PC-9 (cell line): Measurements from ENCODE around the gene NTM. TPM values are rescaled to one million over a fixed set of nuclear protein-coding genes. Genes with fewer than 3 reads are reported as not detected.

Source experiments
- BruUV-seq: library from RNA; stranded (reverse); fragments of 400-500 nt; replicated peaks from 2 replicates; lab custom pipeline; 2021; lab: Mats Ljungman, UMichigan
- CTCF ChIA-PET: fragments of 300-600 bp; sonication (Branson Sonifier 250); formaldehyde crosslinking; loops from one replicate; lab custom pipeline; 2022; ENCODE audit warnings: antibody characterized with exemption; lab: Charles Lee
- POLR2A ChIA-PET: fragments of 300-600 bp; sonication (Branson Sonifier 250); formaldehyde crosslinking; loops from one replicate; lab custom pipeline; 2022; ENCODE audit warnings: antibody characterized with exemption; ENCODE audit not compliant: unreplicated experiment; lab: Charles Lee
- DNase-seq, 2 experiments: peaks; one replicate each; pipeline versions ENCODE4 v3.0.0 to v3.0.0-alpha.2; 2015 to 2022; ENCODE audit warnings: mixed read lengths in 1 of 2
- H2AFZ ChIP-seq: fragments of 200-600 bp; sonication (generic); 2 replicates; pipeline ENCODE4 v1.8.1; 2017; ENCODE audit warnings: antibody characterized with exemption
- H3F3A ChIP-seq: fragments of 200-600 bp; sonication (generic); 2 replicates; pipeline ENCODE4 v1.8.1; 2017; ENCODE audit warnings: antibody characterized with exemption, mild to moderate bottlenecking, low read depth; ENCODE audit not compliant: insufficient read depth
- H3K27ac ChIP-seq: fragments of 200-600 bp; sonication (generic); 2 replicates; pipeline ENCODE4 v1.6.1; 2016; ENCODE audit warnings: mixed run types
- H3K27me3 ChIP-seq: fragments of 200-600 bp; sonication (generic); 2 replicates; pipeline ENCODE4 v1.6.1; 2016; ENCODE audit warnings: low read depth, mixed run types; ENCODE audit not compliant: insufficient read depth
- H3K36me3 ChIP-seq: fragments of 200-600 bp; sonication (generic); 2 replicates; pipeline ENCODE4 v1.6.1; 2016; ENCODE audit warnings: low read depth, mixed run types
- H3K4me1 ChIP-seq: fragments of 200-600 bp; sonication (generic); replicated peaks from 2 replicates; pipeline ENCODE4 v1.6.1; 2016; ENCODE audit warnings: mixed run types; ENCODE audit not compliant: insufficient read depth
- H3K4me2 ChIP-seq: fragments of 200-600 bp; sonication (generic); 2 replicates; pipeline ENCODE4 v1.6.1; 2017; ENCODE audit warnings: mixed run types
- H3K4me3 ChIP-seq: fragments of 200-600 bp; sonication (generic); 2 replicates; pipeline ENCODE4 v1.6.1; 2016; ENCODE audit warnings: mixed run types
- H3K79me2 ChIP-seq: fragments of 200-600 bp; sonication (generic); 2 replicates; pipeline ENCODE4 v1.6.1; 2017; ENCODE audit warnings: low read depth, mixed run types
- H3K9me2 ChIP-seq: fragments of 200-600 bp; sonication (generic); 2 replicates; pipeline ENCODE4 v1.8.1; 2017; ENCODE audit warnings: mild to moderate bottlenecking; ENCODE audit not compliant: insufficient read depth
- H3K9me3 ChIP-seq: fragments of 200-600 bp; sonication (generic); 2 replicates; pipeline ENCODE4 v1.8.1; 2016; ENCODE audit warnings: low read depth; ENCODE audit not compliant: insufficient read depth
- H4K20me1 ChIP-seq: fragments of 200-600 bp; sonication (generic); 2 replicates; pipeline ENCODE4 v1.8.1; 2017; ENCODE audit not compliant: insufficient read depth
- EZH2 ChIP-seq: fragments of 200-600 bp; sonication (generic); IDR thresholded peaks from 2 replicates; pipeline ENCODE4 v1.8.0; 2017; ENCODE audit warnings: antibody characterized with exemption, low read depth
- intact Hi-C: fragments of 100-400 bp; cut with micrococcal nuclease; formaldehyde crosslinking; loops from one replicate; pipeline ENCODE4 v1.10.0; 2022; ENCODE audit not compliant: unreplicated experiment
- total RNA-seq: library from RNA; stranded (reverse); gene quantifications from 2 replicates; pipeline ENCODE4 v1.2.3, GENCODE V29; 2021
- TF ChIP-seq, protein P1 (sequence below): fragments of 200-600 bp; sonication (generic); conservative IDR thresholded peaks from 2 replicates; pipeline ENCODE4 v1.6.1; 2017; ENCODE audit warnings: mixed run types, antibody characterized with exemption, mild to moderate bottlenecking, moderate library complexity

The NTM gene
- total RNA-seq, 1 experiment from 2014 or later: not detected

DNA sequence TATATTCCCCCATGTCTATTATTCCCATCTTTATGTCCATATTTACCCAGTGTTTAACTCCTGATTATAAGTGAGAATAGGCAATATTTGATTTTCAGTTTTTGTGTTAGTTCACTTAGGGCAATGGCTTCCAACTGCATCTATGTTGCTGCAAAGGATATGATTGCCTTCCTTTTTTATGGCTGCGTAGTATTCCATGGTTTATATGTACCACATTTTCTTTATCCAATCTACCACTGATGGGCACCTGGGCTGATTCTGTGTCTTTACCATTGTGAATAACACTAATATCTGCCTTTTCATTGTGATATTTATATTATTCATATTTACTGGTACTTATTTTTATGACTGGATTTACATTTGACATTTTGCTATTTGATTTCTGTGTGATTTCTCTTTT lies 649.6 kb downstream of the NTM start:
- Histone ChIP-seq H3K36me3 (no peaks in the 10 kb centered on the region), H3F3A (no peaks in the 10 kb centered on the region), H3K9me2 (peaks cover 3% of the 10 kb centered on the region; the same call in 1 of the 2 replicates), H2AFZ (no peak overlapping the region), H3K27ac (no peak overlapping the region), H3K4me2 (no peak overlapping the region), H3K4me3 (no peak overlapping the region), H3K79me2 (no peaks in the 10 kb centered on the region), H3K4me1 (no peaks in the 10 kb centered on the region), H3K27me3 (no peaks in the 10 kb centered on the region), H4K20me1 (no peaks in the 10 kb centered on the region), H3K9me3 (no peaks in the 10 kb centered on the region)
- intact Hi-C loops: no loop called here
- CTCF ChIA-PET: no interaction called here
- TF ChIP-seq, protein P1, sequence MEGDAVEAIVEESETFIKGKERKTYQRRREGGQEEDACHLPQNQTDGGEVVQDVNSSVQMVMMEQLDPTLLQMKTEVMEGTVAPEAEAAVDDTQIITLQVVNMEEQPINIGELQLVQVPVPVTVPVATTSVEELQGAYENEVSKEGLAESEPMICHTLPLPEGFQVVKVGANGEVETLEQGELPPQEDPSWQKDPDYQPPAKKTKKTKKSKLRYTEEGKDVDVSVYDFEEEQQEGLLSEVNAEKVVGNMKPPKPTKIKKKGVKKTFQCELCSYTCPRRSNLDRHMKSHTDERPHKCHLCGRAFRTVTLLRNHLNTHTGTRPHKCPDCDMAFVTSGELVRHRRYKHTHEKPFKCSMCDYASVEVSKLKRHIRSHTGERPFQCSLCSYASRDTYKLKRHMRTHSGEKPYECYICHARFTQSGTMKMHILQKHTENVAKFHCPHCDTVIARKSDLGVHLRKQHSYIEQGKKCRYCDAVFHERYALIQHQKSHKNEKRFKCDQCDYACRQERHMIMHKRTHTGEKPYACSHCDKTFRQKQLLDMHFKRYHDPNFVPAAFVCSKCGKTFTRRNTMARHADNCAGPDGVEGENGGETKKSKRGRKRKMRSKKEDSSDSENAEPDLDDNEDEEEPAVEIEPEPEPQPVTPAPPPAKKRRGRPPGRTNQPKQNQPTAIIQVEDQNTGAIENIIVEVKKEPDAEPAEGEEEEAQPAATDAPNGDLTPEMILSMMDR: no peak
- no peak for TF ChIP-seq EZH2
- POLR2A ChIA-PET: no interaction called here
- DNase-seq: no peak
- BruUV-seq: no TSS peak

DNA sequence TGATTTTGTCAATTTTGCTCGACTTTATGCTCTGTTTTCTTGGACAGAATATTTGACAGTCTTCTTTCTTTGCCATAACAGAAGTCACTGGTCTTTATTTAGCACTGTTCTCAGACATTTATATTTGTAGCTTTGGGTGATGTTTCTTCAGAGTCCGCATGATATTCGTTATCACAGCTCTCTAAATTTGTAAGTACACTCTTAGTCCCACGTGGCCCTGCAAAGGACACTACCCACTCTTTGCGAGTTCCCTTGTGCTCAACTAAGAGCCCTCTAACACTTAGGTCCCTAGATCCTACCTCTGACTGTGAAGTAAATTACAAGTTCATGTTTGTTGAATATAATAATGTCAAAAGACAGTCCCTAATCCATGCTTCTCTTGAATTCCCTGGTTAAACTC lies 651.9 kb downstream of the NTM start:
- H3K27me3 ChIP-seq: no peaks in the 10 kb centered on the region
- CTCF ChIA-PET: no interaction called here
- H3K9me2 ChIP-seq: no peaks in the 10 kb centered on the region
- H3K27ac ChIP-seq: no peak overlapping the region
- no peak for DNase-seq
- H3K9me3 ChIP-seq: no peaks in the 10 kb centered on the region
- no TSS peak for BruUV-seq
- no peaks in the 10 kb centered on the region for H3K36me3 ChIP-seq
- intact Hi-C loops: no loop called here
- no peaks in the 10 kb centered on the region for H4K20me1 ChIP-seq
- no peak overlapping the region for H3K4me3 ChIP-seq
- TF ChIP-seq, protein P1: no peak
- TF ChIP-seq EZH2: no peak
- POLR2A ChIA-PET: no interaction called here
- no peak overlapping the region for H3K4me2 ChIP-seq
- no peaks in the 10 kb centered on the region for H3F3A ChIP-seq
- no peak overlapping the region for H2AFZ ChIP-seq
- H3K79me2 ChIP-seq: no peaks in the 10 kb centered on the region
- H3K4me1 ChIP-seq: no peaks in the 10 kb centered on the region

- H3K27ac ChIP-seq: no peak overlapping the region
- no peaks in the 10 kb centered on the region for H3F3A ChIP-seq
- CTCF ChIA-PET: no interaction called here
- no peaks in the 10 kb centered on the region for H3K9me2 ChIP-seq
- H3K79me2 ChIP-seq: no peaks in the 10 kb centered on the region
- TF ChIP-seq EZH2: no peak
- TF ChIP-seq, protein P1: no peak
- no peaks in the 10 kb centered on the region for H3K9me3 ChIP-seq
- intact Hi-C loops: no loop called here
- H3K36me3 ChIP-seq: no peaks in the 10 kb centered on the region
- DNase-seq: no peak
- H3K4me2 ChIP-seq: no peak overlapping the region
- no peaks in the 10 kb centered on the region for H3K4me1 ChIP-seq
- no peaks in the 10 kb centered on the region for H4K20me1 ChIP-seq
- POLR2A ChIA-PET: no interaction called here
- no peak overlapping the region for H3K4me3 ChIP-seq
- H3K27me3 ChIP-seq: no peaks in the 10 kb centered on the region
- no peak overlapping the region for H2AFZ ChIP-seq
- no TSS peak for BruUV-seq
Observed at GRCh38 chr11:132022733-132023478, 652.5 kb downstream of the NTM start.
